Activated naive CD8-positive, alpha-beta T cell treated with anti-CD3 and anti-CD28 coated beads, Interleukin-2, amount 50 U/mL, for 24 hours (primary cell): ENCODE results near the gene KLHL30.
A peak's percentile ranks its signal among the peaks of the same experiment; 100 is the strongest.

Source experiments
- ATAC-seq: fragments of 150-1000 bp; cut with Tn5 transposase; one replicate; pipeline ENCODE4 v1.10.0; 2021
- DNase-seq: peaks from one replicate; pipeline ENCODE4 v3.0.0; 2021
- H3K27ac Mint-ChIP-seq: one replicate; pipeline ENCODE4 v1.8.0; 2021; ENCODE audit warnings: mild to moderate bottlenecking, mixed read lengths
- H3K27me3 Mint-ChIP-seq: one replicate; pipeline ENCODE4 v1.8.0; 2021; ENCODE audit warnings: mixed read lengths
- H3K36me3 Mint-ChIP-seq: one replicate; pipeline ENCODE4 v1.8.0; 2021; ENCODE audit warnings: low read depth, mixed read lengths
- H3K4me1 Mint-ChIP-seq: one replicate; pipeline ENCODE4 v1.8.0; 2021; ENCODE audit warnings: mixed read lengths
- H3K4me3 Mint-ChIP-seq: one replicate; pipeline ENCODE4 v1.8.0; 2021; ENCODE audit warnings: mild to moderate bottlenecking, moderate library complexity, mixed read lengths
- H3K9me3 Mint-ChIP-seq: one replicate; pipeline ENCODE4 v1.8.0; 2021; ENCODE audit warnings: mixed read lengths

KLHL30 gene

GRCh38 chr2:238099714-238100048 lies 38.8 kb upstream of the KLHL30 start:
- H3K9me3 Mint-ChIP-seq = no peaks in the 10 kb centered on the region
- peaks cover 13% of the 10 kb centered on the region for H3K4me1 Mint-ChIP-seq
- no peaks in the 10 kb centered on the region for H3K27me3 Mint-ChIP-seq
- DNase-seq (no peak), ATAC-seq (no peak)
- peaks cover 18% of the 10 kb centered on the region for H3K36me3 Mint-ChIP-seq
- H3K27ac Mint-ChIP-seq = no peak overlapping the region
- H3K4me3 Mint-ChIP-seq = no peak overlapping the region

- Mint-ChIP-seq H3K4me1 (peaks cover 13% of the 10 kb centered on the region), H3K4me3 (no peak within 1 kb of the TSS), H3K27me3 (no peaks in the 10 kb centered on the region), H3K27ac (peak within 1 kb of the TSS; percentile 53), H3K36me3 (peaks cover 14% of the 10 kb centered on the region), H3K9me3 (no peaks in the 10 kb centered on the region)
- ATAC-seq = no peak
- no peak for DNase-seq
Measured at GRCh38 chr2:238100049-238100820, 38.2 kb upstream of the KLHL30 start, which contains the start of gene ESPNL. Gene ESPNL, plus strand, starts transcription at chr2:238100340. Its CDS starts 80 bp downstream, at chr2:238100420.

DNA sequence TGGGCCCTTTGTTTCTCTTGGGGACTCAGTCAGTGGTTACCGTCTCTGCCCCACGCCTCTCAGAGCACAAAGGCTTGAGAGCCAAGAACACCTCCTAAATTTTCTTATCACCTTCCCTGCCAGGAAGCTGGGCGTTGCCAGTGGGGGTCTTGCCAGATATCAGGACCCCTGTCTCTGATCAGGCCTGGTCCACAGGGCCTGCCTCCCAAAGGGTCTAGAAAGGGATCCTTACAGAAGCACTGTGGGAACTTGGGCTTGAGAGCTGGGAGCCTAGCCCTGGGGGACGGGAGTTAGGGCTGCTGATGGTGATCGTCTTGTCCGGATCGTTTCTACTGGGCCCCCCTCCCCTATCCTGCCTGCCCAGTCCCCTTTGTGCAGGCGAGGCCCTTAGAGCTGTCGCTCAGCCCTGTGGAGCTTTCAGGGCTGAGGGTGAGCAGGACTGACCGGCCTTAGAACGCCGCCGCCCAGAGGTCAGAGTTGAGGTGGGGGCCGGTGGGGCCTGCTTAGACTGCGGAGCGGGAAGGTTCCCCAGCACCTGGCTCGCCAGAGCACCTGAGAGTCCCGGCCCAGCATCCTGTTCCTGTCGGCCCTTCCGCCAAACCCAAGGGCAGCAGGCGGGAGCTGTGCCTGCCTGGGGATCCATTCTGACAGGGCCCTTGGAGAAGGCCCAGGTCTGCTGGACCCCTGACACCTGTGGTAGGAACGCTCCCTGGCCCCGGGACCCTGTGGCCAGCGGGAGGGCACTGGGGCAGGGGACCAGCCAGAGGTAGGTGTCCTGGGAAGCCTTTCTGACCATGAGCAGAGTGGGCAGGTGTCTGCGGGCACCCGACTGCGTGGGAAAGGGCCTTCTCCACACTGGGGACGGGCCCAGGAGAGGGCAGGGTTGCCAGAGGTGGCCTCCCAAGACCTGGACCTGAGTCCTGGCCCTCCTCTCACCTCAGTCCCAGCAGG lies 37.4 kb upstream of the KLHL30 start:
- peaks cover 13% of the 10 kb centered on the region for H3K4me1 Mint-ChIP-seq
- no peaks in the 10 kb centered on the region for H3K9me3 Mint-ChIP-seq
- peaks cover 12% of the 10 kb centered on the region for H3K36me3 Mint-ChIP-seq
- no peaks in the 10 kb centered on the region for H3K27me3 Mint-ChIP-seq
- DNase-seq (no peak), ATAC-seq (no peak)
- no peak overlapping the region for H3K4me3 Mint-ChIP-seq
- H3K27ac Mint-ChIP-seq = peak overlapping the region; percentile 8

- H3K36me3 Mint-ChIP-seq = peaks cover 8% of the 10 kb centered on the region
- ATAC-seq (no peak), DNase-seq (no peak)
- no peak overlapping the region for H3K27ac Mint-ChIP-seq
- H3K4me3 Mint-ChIP-seq = no peak overlapping the region
- no peaks in the 10 kb centered on the region for H3K27me3 Mint-ChIP-seq
- H3K9me3 Mint-ChIP-seq = no peaks in the 10 kb centered on the region
- peaks cover 13% of the 10 kb centered on the region for H3K4me1 Mint-ChIP-seq
Measured at GRCh38 chr2:238101891-238102841, 36.3 kb upstream of the KLHL30 start.

DNA sequence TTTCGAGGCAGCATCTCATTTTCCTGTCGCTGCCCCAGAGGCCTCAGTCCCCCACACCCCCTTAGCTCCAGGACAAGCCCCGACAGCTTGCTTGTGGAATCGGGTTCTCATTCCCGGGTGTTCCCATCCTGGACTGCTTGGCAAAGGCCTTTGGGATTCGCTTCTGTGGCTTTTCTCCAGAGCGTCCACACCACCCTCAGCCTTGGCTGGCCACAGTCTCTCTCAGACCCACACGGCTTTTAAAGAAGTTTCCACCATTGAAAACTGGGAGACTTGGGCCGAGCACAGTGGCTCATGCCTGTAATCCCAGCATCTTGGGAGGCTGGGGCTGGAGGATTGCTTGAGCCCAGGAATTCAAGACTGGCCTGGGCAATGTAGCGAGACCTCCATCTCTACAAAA lies 35.6 kb upstream of the KLHL30 start:
- Mint-ChIP-seq H3K27me3 (no peaks in the 10 kb centered on the region), H3K9me3 (no peaks in the 10 kb centered on the region), H3K4me3 (no peak overlapping the region), H3K36me3 (peaks cover 4% of the 10 kb centered on the region), H3K4me1 (peaks cover 15% of the 10 kb centered on the region), H3K27ac (no peak overlapping the region)
- DNase-seq (no peak), ATAC-seq (no peak)

DNA sequence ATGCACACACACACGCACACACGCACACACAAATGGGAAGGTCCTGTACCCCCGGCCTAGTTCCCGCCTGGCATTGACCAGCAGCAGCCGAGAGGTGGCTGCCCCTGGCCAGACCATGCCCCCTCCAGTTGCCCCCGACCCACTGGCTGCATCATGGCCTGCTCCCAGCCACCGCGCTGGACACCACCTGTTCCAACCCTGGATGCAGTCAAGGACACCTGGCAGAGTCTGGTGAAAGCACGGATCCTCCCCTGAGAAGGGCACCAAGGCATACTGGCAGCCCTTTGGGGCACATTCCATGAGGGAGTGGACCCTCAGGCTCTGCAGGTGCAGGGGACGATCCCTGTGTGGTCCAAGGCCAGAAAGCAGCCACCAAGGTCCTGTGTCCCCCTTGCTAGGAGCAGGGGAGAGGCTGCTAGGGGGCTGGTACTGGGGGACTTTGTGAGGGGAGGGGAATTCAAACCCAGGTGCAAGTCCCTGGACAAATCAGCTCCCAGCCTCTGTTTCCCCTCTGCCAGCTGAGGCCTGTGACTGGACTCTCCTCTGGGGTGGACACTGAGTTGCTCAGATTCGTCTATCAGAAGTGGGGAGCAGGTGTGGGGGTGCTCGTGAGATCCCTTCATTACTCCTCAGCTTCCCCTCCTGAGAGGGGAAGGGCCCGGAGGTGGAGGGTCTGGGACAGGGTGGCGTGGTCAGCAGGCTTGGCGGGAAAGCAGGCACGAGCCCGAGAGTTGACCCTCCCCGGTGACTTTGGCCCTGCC lies 34.8 kb upstream of the KLHL30 start:
- Mint-ChIP-seq H3K4me3 (no peak overlapping the region), H3K4me1 (peaks cover 13% of the 10 kb centered on the region), H3K27ac (no peak overlapping the region), H3K36me3 (peaks cover 3% of the 10 kb centered on the region), H3K27me3 (no peaks in the 10 kb centered on the region), H3K9me3 (no peaks in the 10 kb centered on the region)
- ATAC-seq (no peak), DNase-seq (no peak)

- Mint-ChIP-seq H3K9me3 (no peaks in the 10 kb centered on the region), H3K4me1 (peaks cover 7% of the 10 kb centered on the region), H3K27ac (no peak overlapping the region), H3K36me3 (no peaks in the 10 kb centered on the region), H3K4me3 (no peak overlapping the region), H3K27me3 (no peaks in the 10 kb centered on the region)
- DNase-seq (no peak), ATAC-seq (no peak)
Measured at GRCh38 chr2:238104226-238104690, 34.2 kb upstream of the KLHL30 start.

DNA sequence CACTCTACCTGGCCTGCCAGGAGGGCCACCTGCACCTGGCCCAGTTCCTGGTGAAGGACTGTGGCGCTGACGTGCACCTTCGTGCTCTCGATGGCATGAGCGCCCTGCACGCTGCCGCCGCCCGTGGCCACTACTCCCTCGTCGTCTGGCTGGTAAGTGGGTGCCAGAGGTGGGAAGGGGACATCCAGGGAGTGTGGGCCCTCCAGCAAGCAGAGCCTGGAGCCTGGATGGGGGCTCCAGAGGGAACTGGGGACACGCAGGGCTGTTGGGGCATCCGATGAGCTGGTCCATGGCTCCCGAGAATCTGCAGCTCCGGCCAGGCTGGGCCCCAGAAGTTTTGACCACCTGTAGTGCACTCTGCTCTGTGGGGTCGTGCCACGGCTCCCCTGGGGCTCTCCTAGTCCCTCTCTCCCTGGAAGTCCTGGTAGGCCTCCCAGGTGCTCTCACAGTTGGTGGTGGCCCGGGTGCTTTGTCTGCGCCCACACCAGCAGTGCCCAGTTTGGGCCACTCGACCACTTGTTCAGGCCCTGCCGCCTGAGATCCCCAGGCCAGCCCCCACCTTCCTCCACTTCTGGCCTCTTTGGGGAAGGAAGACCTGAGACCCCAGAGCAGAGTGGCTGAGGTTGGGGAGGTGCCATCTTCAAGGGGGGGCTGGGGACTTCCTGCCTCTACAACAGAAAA lies 33.6 kb upstream of the KLHL30 start:
- DNase-seq (no peak), ATAC-seq (no peak)
- peaks cover 8% of the 10 kb centered on the region for H3K4me1 Mint-ChIP-seq
- no peak overlapping the region for H3K4me3 Mint-ChIP-seq
- no peaks in the 10 kb centered on the region for H3K36me3 Mint-ChIP-seq
- H3K27ac Mint-ChIP-seq = no peak overlapping the region
- no peaks in the 10 kb centered on the region for H3K9me3 Mint-ChIP-seq
- no peaks in the 10 kb centered on the region for H3K27me3 Mint-ChIP-seq

GRCh38 chr2:238105506-238106338 lies 32.7 kb upstream of the KLHL30 start:
- no peak for DNase-seq
- H3K4me1 Mint-ChIP-seq = peaks cover 8% of the 10 kb centered on the region

DNA sequence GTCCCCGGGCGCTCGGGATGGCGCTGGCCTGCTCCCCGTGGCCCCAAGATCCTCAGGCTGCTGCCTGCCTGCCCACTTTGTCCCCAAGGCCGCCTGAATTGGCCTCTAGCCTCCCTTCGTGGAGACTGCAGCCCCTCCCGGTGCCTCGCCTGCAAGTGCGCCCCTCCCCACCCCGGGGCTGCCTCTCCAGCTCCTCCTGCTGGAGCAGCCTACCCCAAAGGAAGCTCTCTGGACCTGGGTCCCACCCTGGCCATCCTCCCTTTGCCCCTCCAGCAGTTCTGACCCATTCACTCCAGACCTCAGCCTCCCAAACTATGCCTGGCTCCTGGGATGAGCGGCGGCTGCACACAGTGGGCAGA lies 32.1 kb upstream of the KLHL30 start:
- no peak overlapping the region for H3K4me3 Mint-ChIP-seq
- no peaks in the 10 kb centered on the region for H3K27me3 Mint-ChIP-seq
- no peaks in the 10 kb centered on the region for H3K9me3 Mint-ChIP-seq
- no peak overlapping the region for H3K27ac Mint-ChIP-seq
- no peaks in the 10 kb centered on the region for H3K36me3 Mint-ChIP-seq
- peaks cover 7% of the 10 kb centered on the region for H3K4me1 Mint-ChIP-seq
- ATAC-seq (no peak), DNase-seq (no peak)

More at GRCh38 chr2:238105506-238106338, 32.7 kb upstream of the KLHL30 start:
- no peak overlapping the region for H3K4me3 Mint-ChIP-seq
- H3K27me3 Mint-ChIP-seq = no peaks in the 10 kb centered on the region
- H3K9me3 Mint-ChIP-seq = no peaks in the 10 kb centered on the region
- no peak for ATAC-seq
- H3K27ac Mint-ChIP-seq = no peak overlapping the region
- no peaks in the 10 kb centered on the region for H3K36me3 Mint-ChIP-seq

DNA sequence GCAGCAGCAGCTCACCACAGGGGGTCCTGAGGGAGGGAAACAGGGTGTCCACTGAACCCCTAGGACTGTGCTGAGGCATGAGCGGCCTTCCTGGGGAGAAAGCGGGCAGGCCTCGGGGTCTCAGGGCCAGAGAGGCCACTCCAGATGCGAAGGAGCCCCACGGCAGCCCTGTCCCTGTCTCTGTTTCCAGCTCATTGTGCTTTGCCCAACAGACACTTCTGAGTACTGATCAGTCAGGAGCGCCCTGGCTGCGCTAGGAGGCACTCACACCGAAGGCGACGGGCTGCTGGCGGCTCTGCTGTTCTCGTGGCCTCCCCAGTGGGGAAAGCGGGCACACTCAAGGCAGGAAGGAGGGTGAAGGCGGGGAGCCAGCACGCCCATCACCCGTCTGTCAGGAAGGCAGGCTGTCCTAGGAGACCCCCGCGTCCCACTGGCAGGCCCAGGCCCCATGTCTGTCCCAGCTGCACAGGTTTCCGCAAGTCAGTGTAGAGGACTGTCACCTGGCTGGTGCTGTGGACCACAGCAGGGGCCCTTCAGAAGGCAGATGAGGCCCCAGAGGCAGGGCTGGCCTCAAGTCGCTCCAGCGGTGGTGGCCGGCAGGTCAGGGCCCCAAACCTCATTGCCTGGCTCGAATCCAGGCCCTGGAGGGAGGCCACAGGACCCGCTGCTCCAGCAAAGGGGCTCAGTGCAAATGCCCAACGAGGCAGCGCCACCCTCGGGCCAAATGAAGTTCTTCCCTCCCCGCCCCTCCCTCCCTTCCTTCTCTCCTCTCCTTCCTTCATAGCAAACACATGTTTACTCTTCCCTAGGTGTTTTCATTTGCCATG lies 31.6 kb upstream of the KLHL30 start:
- no peak overlapping the region for H3K27ac Mint-ChIP-seq
- H3K27me3 Mint-ChIP-seq = no peaks in the 10 kb centered on the region
- H3K4me1 Mint-ChIP-seq = peaks cover 7% of the 10 kb centered on the region
- H3K9me3 Mint-ChIP-seq = no peaks in the 10 kb centered on the region
- H3K36me3 Mint-ChIP-seq = no peaks in the 10 kb centered on the region
- no peak for DNase-seq
- ATAC-seq = no peak
- H3K4me3 Mint-ChIP-seq = no peak overlapping the region
